Mesothelial cell of epicardium (in vitro differentiated cells): Measurements from ENCODE around the gene C1orf52. TPM values are rescaled to one million over a fixed set of nuclear protein-coding genes. Genes with fewer than 3 reads are reported as not detected.

ENCODE experiments used
- DNase-seq, 2 experiments: peaks; one replicate each; pipeline ENCODE4 v3.0.0; 2021; ENCODE audit warnings: low spot score in 2 of 2; ENCODE audit not compliant: unreplicated experiment in 2 of 2
- H3K27ac Mint-ChIP-seq: 2 replicates; pipeline ENCODE4 v1.8.0; 2021; ENCODE audit warnings: mixed read lengths
- H3K27me3 Mint-ChIP-seq: 2 replicates; pipeline ENCODE4 v1.8.0; 2021; ENCODE audit warnings: low read depth, mixed read lengths
- H3K36me3 Mint-ChIP-seq: 2 replicates; pipeline ENCODE4 v1.8.0; 2021; ENCODE audit warnings: mixed read lengths
- H3K4me1 Mint-ChIP-seq: 2 replicates; pipeline ENCODE4 v1.8.0; 2021; ENCODE audit warnings: mixed read lengths
- H3K4me3 Mint-ChIP-seq: 2 replicates; pipeline ENCODE4 v1.8.0; 2021; ENCODE audit warnings: mild to moderate bottlenecking, moderate library complexity, mixed read lengths
- H3K9me3 Mint-ChIP-seq: 2 replicates; pipeline ENCODE4 v1.8.0; 2021; ENCODE audit warnings: mixed read lengths
- total RNA-seq: library from RNA; stranded (reverse); gene quantifications from 3 replicates; pipeline ENCODE4 v1.2.1, GENCODE V29; 2021
- TF ChIP-seq, protein P1 (sequence below): fragments of 200-600 bp; sonication (generic); IDR thresholded peaks from one replicate; pipeline ENCODE4 v1.5.0; 2021; ENCODE audit warnings: antibody characterized with exemption; ENCODE audit not compliant: unreplicated experiment

Gene C1orf52
- total RNA-seq, 1 donor from 2014 or later, result 48.2 TPM

DNA sequence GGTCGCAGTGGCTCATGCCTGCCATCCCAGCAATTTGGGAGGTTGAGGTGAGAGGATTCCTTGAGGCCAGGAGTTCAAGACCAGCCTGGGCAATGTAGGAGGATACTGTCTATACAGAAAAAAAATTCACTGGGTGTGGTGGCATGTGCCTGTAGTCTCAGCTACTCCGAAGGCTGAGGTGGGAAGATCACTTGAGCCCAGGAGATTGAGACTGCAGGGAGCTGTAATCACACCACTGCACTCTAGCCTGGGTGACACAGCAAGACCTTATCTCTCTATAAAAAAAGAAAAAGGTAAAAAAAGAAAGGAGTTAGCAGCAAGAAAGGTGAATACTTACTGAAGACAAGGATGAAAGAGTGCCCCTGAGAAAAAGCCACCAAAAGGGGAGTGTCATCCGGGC is 40.7 kb upstream of the C1orf52 start:
- H3K36me3 Mint-ChIP-seq, result no peaks in the 10 kb centered on the region
- H3K27ac Mint-ChIP-seq, result no peak overlapping the region
- H3K9me3 Mint-ChIP-seq, result no peaks in the 10 kb centered on the region
- no peaks in the 10 kb centered on the region for H3K27me3 Mint-ChIP-seq
- H3K4me3 Mint-ChIP-seq, result no peak overlapping the region
- TF ChIP-seq, protein P1, sequence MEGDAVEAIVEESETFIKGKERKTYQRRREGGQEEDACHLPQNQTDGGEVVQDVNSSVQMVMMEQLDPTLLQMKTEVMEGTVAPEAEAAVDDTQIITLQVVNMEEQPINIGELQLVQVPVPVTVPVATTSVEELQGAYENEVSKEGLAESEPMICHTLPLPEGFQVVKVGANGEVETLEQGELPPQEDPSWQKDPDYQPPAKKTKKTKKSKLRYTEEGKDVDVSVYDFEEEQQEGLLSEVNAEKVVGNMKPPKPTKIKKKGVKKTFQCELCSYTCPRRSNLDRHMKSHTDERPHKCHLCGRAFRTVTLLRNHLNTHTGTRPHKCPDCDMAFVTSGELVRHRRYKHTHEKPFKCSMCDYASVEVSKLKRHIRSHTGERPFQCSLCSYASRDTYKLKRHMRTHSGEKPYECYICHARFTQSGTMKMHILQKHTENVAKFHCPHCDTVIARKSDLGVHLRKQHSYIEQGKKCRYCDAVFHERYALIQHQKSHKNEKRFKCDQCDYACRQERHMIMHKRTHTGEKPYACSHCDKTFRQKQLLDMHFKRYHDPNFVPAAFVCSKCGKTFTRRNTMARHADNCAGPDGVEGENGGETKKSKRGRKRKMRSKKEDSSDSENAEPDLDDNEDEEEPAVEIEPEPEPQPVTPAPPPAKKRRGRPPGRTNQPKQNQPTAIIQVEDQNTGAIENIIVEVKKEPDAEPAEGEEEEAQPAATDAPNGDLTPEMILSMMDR, result no peak
- peaks cover 15% of the 10 kb centered on the region for H3K4me1 Mint-ChIP-seq
- no peak for DNase-seq

DNA sequence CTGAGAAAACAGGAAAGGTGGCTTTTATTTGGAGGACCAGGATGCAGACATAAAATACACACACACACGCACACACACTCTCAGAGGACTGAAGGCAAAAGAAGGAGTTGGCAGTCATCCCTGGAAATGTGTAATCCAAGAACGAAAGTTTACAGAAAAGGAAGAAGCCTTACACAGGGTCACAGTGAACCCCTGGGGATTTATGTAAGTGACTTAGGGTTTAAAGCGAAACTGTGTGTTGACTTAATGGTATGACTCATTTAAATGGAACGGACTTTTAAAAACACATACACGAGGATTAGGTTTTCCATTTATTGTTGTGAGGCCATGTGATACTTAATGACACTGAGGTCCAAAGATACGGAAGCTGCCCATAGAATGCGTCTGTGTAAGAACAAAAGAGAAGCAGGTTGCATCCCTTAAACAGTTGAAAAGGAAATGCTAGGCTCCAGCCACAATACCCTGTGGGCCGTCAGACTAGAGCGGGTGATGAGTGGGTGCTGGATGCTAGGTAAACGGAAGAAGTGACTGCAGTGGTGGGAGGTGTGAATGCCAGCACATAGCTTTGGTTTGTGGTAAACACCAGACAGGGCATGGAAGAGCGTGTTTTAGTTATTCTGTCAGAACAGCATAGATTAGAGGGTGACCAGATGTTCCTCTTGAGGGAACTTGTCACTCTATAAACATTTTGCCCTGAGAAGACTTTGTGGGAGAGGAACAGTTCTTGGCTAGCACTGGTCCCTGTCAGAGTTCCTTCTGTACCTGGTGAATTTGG is 38.6 kb upstream of the C1orf52 start:
- H3K4me1 Mint-ChIP-seq, result peaks cover 15% of the 10 kb centered on the region
- H3K27ac Mint-ChIP-seq, result peak overlapping the region; percentile 63
- H3K36me3 Mint-ChIP-seq, result no peaks in the 10 kb centered on the region
- no peak for DNase-seq
- no peaks in the 10 kb centered on the region for H3K27me3 Mint-ChIP-seq
- H3K4me3 Mint-ChIP-seq, result peak overlapping the region; percentile 9
- TF ChIP-seq, protein P1, result no peak
- H3K9me3 Mint-ChIP-seq, result no peaks in the 10 kb centered on the region

DNA sequence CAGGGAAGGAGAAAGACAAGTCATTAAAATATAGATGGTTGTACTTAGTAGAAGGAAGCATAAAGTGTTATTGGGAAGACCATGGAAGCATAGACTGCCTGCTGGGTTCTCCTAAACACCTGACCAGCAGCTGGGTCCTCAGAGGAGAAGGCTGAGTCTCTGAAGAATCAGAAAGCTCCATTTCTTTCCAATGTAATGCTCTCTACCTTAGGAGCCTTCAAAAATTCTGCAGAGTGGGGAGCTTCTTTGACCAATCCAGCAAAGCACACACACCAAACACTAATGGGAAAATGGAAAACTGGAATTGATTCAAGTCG is 38.0 kb upstream of the C1orf52 start:
- TF ChIP-seq, protein P1, result no peak
- DNase-seq, result no peak
- peak overlapping the region; percentile 63 for H3K27ac Mint-ChIP-seq
- peaks cover 15% of the 10 kb centered on the region for H3K4me1 Mint-ChIP-seq
- H3K9me3 Mint-ChIP-seq, result no peaks in the 10 kb centered on the region
- no peaks in the 10 kb centered on the region for H3K36me3 Mint-ChIP-seq
- H3K27me3 Mint-ChIP-seq, result no peaks in the 10 kb centered on the region
- H3K4me3 Mint-ChIP-seq, result peak overlapping the region; percentile 9

DNA sequence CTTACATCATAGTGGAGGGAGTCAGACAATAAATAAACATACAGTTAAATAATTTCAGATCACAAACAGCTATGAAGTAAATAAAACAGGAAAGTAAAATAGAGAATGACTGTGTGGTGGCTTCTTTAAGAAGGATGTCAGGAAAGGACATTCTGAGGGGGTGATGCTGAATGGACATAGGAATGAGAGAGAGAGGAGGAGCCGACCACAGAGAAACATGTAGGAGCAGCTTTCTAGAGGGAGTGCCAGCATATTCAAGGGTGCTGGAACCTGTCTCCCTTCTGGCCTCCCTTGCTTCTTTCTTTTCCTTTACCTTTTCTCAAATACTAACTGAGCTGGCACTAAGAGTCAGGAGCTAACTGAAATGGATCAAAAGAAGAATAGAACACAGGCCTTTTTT is 37.5 kb upstream of the C1orf52 start:
- Mint-ChIP-seq H3K9me3 (no peaks in the 10 kb centered on the region), H3K27ac (no peak overlapping the region), H3K36me3 (no peaks in the 10 kb centered on the region), H3K4me1 (peaks cover 15% of the 10 kb centered on the region), H3K27me3 (no peaks in the 10 kb centered on the region), H3K4me3 (no peak overlapping the region)
- TF ChIP-seq, protein P1, result no peak
- no peak for DNase-seq

DNA sequence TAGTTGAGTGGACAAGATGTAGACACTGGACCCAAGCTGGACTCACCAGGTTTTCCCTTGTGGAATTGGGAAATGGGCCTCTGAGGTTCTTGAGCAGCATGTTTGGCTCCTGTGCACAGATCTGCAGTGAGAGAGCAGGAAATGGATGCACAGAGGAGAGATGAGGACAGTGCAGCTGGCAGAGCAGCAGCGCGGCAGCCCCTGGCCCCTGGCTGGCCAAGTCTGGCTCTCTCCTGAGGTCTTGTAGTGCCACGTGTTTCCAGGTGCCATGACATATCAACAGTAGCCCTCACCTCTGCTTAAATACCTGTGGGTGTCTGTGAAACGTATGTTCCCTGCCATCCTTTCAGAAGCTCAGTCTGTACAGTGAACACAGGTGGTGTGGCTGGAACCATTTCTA is 36.2 kb upstream of the C1orf52 start:
- H3K9me3 Mint-ChIP-seq, result no peaks in the 10 kb centered on the region
- no peak overlapping the region for H3K4me3 Mint-ChIP-seq
- H3K27ac Mint-ChIP-seq, result no peak overlapping the region
- DNase-seq, result no peak
- no peaks in the 10 kb centered on the region for H3K27me3 Mint-ChIP-seq
- H3K36me3 Mint-ChIP-seq, result no peaks in the 10 kb centered on the region
- TF ChIP-seq, protein P1, result no peak
- peaks cover 15% of the 10 kb centered on the region for H3K4me1 Mint-ChIP-seq

DNA sequence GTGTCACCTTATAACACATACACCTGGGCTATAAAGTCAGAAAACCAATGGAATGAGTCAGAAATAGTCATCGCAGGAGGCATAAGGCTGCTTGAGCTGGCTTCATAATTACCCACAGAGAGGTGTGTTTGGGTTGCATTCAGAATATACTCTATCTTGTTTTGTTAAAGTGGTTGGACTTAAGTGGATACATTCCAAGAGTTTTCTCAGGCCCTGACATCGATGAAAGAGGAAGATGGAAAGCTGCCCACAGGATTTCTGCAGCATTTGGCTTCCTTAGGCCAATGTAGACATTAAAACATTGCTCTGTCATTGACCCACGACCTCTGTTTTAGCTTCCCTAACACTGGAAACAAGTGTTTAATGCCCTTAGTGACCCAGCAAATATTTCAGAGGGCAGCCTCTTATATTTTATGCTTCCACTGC is 35.6 kb upstream of the C1orf52 start:
- TF ChIP-seq, protein P1, result no peak
- Mint-ChIP-seq H3K27ac (no peak overlapping the region), H3K27me3 (no peaks in the 10 kb centered on the region), H3K9me3 (no peaks in the 10 kb centered on the region), H3K4me3 (no peak overlapping the region), H3K36me3 (no peaks in the 10 kb centered on the region), H3K4me1 (peaks cover 15% of the 10 kb centered on the region)
- DNase-seq, result no peak
